Prostate gland (tissue), 2 donors: Measurements from ENCODE around the gene PPP4R4. TPM values are rescaled to one million over a fixed set of nuclear protein-coding genes. Genes with fewer than 3 reads are reported as not detected.

Experiments
- DNase-seq: peaks from one replicate; pipeline ENCODE4 v3.0.0-alpha.2; 2019; ENCODE audit warnings: low spot score
- H3K27ac ChIP-seq, 2 donors: fragments of 200-600 bp; sonication (generic); 2 replicates each; pipeline ENCODE4 v1.5.1; 2017 to 2019
- H3K27me3 ChIP-seq: fragments of 200-600 bp; sonication (generic); replicated peaks from 2 replicates; pipeline ENCODE4 v1.5.1; 2019; ENCODE audit not compliant: insufficient read depth
- H3K36me3 ChIP-seq, 2 donors: fragments of 200-600 bp; sonication (generic); 1 replicate in 1 of 2; 2 replicates in 1 of 2; pipeline versions ENCODE4 v1.5.1 to v1.8.1; 2017 to 2019
- H3K4me1 ChIP-seq: fragments of 200-600 bp; sonication (generic); replicated peaks from 2 replicates; pipeline ENCODE4 v1.5.1; 2019
- H3K4me3 ChIP-seq, 2 donors: fragments of 200-600 bp; sonication (generic); 2 replicates each; pipeline ENCODE4 v1.5.1; 2017 to 2019
- H3K9me3 ChIP-seq: fragments of 200-600 bp; sonication (generic); 2 replicates; pipeline ENCODE4 v1.5.1; 2017
- CTCF ChIP-seq, 4 experiments: fragments of 200-600 bp in 2 of 4; fragments of 450-650 bp in 2 of 4; sonication (generic) in 2 of 4; IDR thresholded peaks; 1 replicate in 3 of 4; 2 replicates in 1 of 4; pipeline ENCODE4 v1.5.1; 2016 to 2019; ENCODE audit warnings: antibody characterized with exemption in 4 of 4, mild to moderate bottlenecking in 2 of 4, moderate library complexity in 2 of 4
- POLR2A ChIP-seq: fragments of 450-650 bp; IDR thresholded peaks from one replicate; pipeline ENCODE4 v1.6.1; 2016; ENCODE audit warnings: antibody characterized with exemption, mild to moderate bottlenecking
- POLR2AphosphoS5 ChIP-seq: sonication (generic); formaldehyde crosslinking; IDR thresholded peaks from one replicate; pipeline ENCODE4 v1.6.1; 2017; ENCODE audit warnings: antibody characterized with exemption
- WGBS: methylation state at CpG from one replicate; pipeline ENCODE4 v1.1.5; 2018; 5-methylcytosine and 5-hydroxymethylcytosine counted together
- intact Hi-C: fragments of 100-400 bp; cut with DNase I; formaldehyde crosslinking; loops from one replicate; pipeline ENCODE4 v1.14.2; 2022
- total RNA-seq, 2 donors: library from RNA; depleted of rRNA; stranded (reverse); fragments of >200 nt; gene quantifications; one replicate each; pipeline ENCODE4 v1.1.0, GENCODE V29; 2016

PPP4R4 gene
- total RNA-seq, 2 donors from 2014 or later, result 0.32 to 9.5 TPM

GRCh38 chr14:94322648-94323570, 148.8 kb downstream of the PPP4R4 start, which contains the start of gene SERPINA6:
SERPINA6 (minus strand) TSS chr14:94323336; CDS start chr14:94314648, 8,688 bp downstream.
- H3K36me3 ChIP-seq, result no peaks in the 10 kb centered on the region
- WGBS, result 39% methylated on average over 15 of the region's 15 CpGs
- DNase-seq, result no peak
- H3K27ac ChIP-seq, result no peak within 1 kb of the TSS
- H3K4me3 ChIP-seq, result no peak within 1 kb of the TSS
- TF ChIP-seq POLR2A (no peak), CTCF (IDR thresholded peaks at IDR 0.05) (no peak), POLR2AphosphoS5 (no peak)
- no peaks in the 10 kb centered on the region for H3K9me3 ChIP-seq
- intact Hi-C loops, result no loop called here
- H3K4me1 ChIP-seq, result no peaks in the 10 kb centered on the region
- H3K27me3 ChIP-seq, result peaks cover 3% of the 10 kb centered on the region

- H3K27me3 ChIP-seq, result peaks cover 5% of the 10 kb centered on the region
- TF ChIP-seq CTCF (IDR thresholded peaks at IDR 0.05) (no peak), POLR2AphosphoS5 (no peak), POLR2A (no peak)
- no peaks in the 10 kb centered on the region for H3K9me3 ChIP-seq
- H3K36me3 ChIP-seq, result no peaks in the 10 kb centered on the region
- WGBS, result 83% methylated on average over 2 of the region's 2 CpGs
- H3K27ac ChIP-seq, result no peak overlapping the region
- H3K4me3 ChIP-seq, result no peak overlapping the region
- intact Hi-C loops, result no loop called here
- H3K4me1 ChIP-seq, result no peaks in the 10 kb centered on the region
- no peak for DNase-seq
Observed at GRCh38 chr14:94328196-94328595, 154.1 kb downstream of the PPP4R4 start.

Other genes starting within 250 kb of the PPP4R4 start
- 1 to 10 TPM in 1 of 2 donors, not detected in 1; 3.1 TPM for gene FAM181A, start 247.0 kb upstream of the PPP4R4 start, total RNA-seq
- 10 to 100 TPM; 10.3 to 17.4 TPM for gene ASB2, start 197.8 kb upstream of the PPP4R4 start, total RNA-seq
- not detected for gene CCDC197, start 177.0 kb upstream of the PPP4R4 start, total RNA-seq
- 1 to 10 TPM; 1.5 to 3.0 TPM for gene OTUB2, start 148.0 kb upstream of the PPP4R4 start, total RNA-seq
- 100 to 1,000 TPM; 136 to 393 TPM for gene DDX24, start 93.1 kb upstream of the PPP4R4 start, total RNA-seq
- 100 to 1,000 TPM in 1 of 2 donors, 10 to 100 TPM in 1; 11.1 to 138 TPM for gene IFI27L1, start 93.0 kb upstream of the PPP4R4 start, total RNA-seq
- gene IFI27, start 63.6 kb upstream of the PPP4R4 start, total RNA-seq, result 100 to 1,000 TPM in 1 of 2 donors, 10 to 100 TPM in 1; 88.4 to 529 TPM
- gene IFI27L2, start 44.7 kb upstream of the PPP4R4 start, total RNA-seq, result 100 to 1,000 TPM in 1 of 2 donors, 10 to 100 TPM in 1; 23.3 to 118 TPM
- gene SERPINA10, start 118.9 kb downstream of the PPP4R4 start, total RNA-seq, result not detected
- gene SERPINA6, start 149.0 kb downstream of the PPP4R4 start, total RNA-seq, result not detected
- gene SERPINA2, start 192.4 kb downstream of the PPP4R4 start, total RNA-seq, result not detected
- gene SERPINA1, start 214.3 kb downstream of the PPP4R4 start, total RNA-seq, result 1 to 10 TPM; 4.9 to 9.8 TPM